Omental fat pad (tissue), 4 donors: Measurements from ENCODE around the gene TRERF1. TPM values are rescaled to one million over a fixed set of nuclear protein-coding genes. Genes with fewer than 3 reads are reported as not detected.

ENCODE experiments used
- ATAC-seq: fragments of 150-250 bp; one replicate; pipeline ENCODE4 v1.9.1; 2016; ENCODE audit warnings: mild to moderate bottlenecking, moderate library complexity; ENCODE audit not compliant: low FRiP score
- DNase-seq: peaks from one replicate; pipeline ENCODE4 v3.0.0-alpha.2; 2019; ENCODE audit warnings: low spot score
- CTCF ChIP-seq, 3 donors: fragments of 450-650 bp; IDR thresholded peaks; one replicate each; pipeline ENCODE4 v1.5.1; 2016 to 2017; ENCODE audit warnings: antibody characterized with exemption in 3 of 3, mild to moderate bottlenecking in 3 of 3, moderate library complexity in 2 of 3
- total RNA-seq, 4 donors: library from RNA; depleted of rRNA; stranded (reverse); fragments of >200 nt; gene quantifications; one replicate each; pipeline ENCODE4 v1.1.0, GENCODE V29; 2016

The TRERF1 gene
- total RNA-seq, 4 donors from 2014 or later, result 2.0 to 10.2 (median 2.6) TPM

GRCh38 chr6:42394151-42394550, 57.6 kb downstream of the TRERF1 start:
- no peak for TF ChIP-seq CTCF (IDR thresholded peaks at IDR 0.05)
- DNase-seq, result no peak
- ATAC-seq, result no peak

DNA sequence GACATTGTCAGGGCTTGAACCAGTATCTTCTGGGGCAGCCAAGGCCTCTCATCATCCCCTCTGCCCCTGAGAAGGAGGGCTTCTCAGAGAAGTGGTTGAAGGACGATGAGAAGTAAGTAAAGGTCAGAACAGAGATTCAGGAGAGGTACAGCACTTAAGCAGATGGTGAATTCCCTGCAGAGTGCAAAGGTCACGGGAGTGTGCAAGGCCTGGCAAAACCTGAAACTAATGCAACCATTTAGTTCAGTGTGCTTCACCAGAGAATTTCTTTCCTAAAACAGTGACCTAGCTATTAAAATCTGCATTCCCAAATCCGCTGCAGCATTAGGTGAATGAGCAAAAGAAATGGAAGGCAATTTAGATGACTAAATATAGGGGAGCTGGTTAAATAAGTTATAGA, 58.4 kb downstream of the TRERF1 start:
- TF ChIP-seq CTCF (IDR thresholded peaks at IDR 0.05), result no peak
- ATAC-seq (no peak), DNase-seq (no peak)

GRCh38 chr6:42392833-42393232, 58.9 kb downstream of the TRERF1 start:
- no peak for DNase-seq
- ATAC-seq, result no peak
- TF ChIP-seq CTCF (IDR thresholded peaks at IDR 0.05), result no peak

DNA sequence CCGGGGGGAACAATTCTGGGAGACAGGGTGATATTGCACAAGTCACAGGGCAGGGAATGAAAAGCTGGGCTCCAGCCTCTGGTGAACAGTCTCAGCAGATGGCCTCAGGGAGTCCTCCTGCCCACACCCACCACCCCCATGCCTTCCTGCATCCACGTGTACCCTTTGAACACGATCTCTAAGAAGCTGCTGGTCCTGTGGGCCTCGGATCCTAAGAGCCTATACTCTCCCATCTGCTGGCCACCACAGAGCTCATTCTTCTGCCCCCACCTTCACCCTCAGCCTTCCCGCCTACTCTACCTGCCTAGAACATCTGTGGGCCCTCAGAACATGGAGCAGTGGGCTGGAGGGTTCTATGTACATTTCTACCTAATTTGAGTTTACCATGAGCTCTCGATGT, 60.3 kb downstream of the TRERF1 start:
- DNase-seq (no peak), ATAC-seq (no peak)
- no peak for TF ChIP-seq CTCF (IDR thresholded peaks at IDR 0.05)

GRCh38 chr6:42390228-42390934, 61.3 kb downstream of the TRERF1 start:
- ATAC-seq, result no peak
- no peak for TF ChIP-seq CTCF (IDR thresholded peaks at IDR 0.05)
- DNase-seq, result no peak

GRCh38 chr6:42389736-42390135, 62.0 kb downstream of the TRERF1 start:
- no peak for TF ChIP-seq CTCF (IDR thresholded peaks at IDR 0.05)
- no peak for ATAC-seq
- DNase-seq, result no peak

GRCh38 chr6:42388046-42388445, 63.7 kb downstream of the TRERF1 start:
- DNase-seq, result no peak
- ATAC-seq, result no peak
- no peak for TF ChIP-seq CTCF (IDR thresholded peaks at IDR 0.05)
